HepG2 (cell line): ENCODE results near the gene CDK3. TPM values are rescaled to one million over a fixed set of nuclear protein-coding genes. Genes with fewer than 3 reads are reported as not detected.

Experiments used
- CENPBD1 ChIP-seq: sonication (generic); formaldehyde crosslinking; IDR thresholded peaks from 2 replicates; pipeline ENCODE4 v1.8.0; 2022; ENCODE audit warnings: missing genetic modification reagents, low read depth, mild to moderate bottlenecking, borderline replicate concordance
- ELK4 ChIP-seq: sonication (generic); formaldehyde crosslinking; IDR thresholded peaks from 2 replicates; pipeline ENCODE4 v1.9.0; 2021; ENCODE audit warnings: missing genetic modification reagents, borderline replicate concordance
- FOXO4 ChIP-seq: sonication (generic); formaldehyde crosslinking; conservative IDR thresholded peaks from 2 replicates; pipeline ENCODE4 v1.8.1; 2023; ENCODE audit warnings: missing genetic modification reagents
- GMEB1 ChIP-seq: sonication (generic); formaldehyde crosslinking; IDR thresholded peaks from 2 replicates; pipeline ENCODE4 v1.5.1; 2020; ENCODE audit warnings: missing genetic modification reagents, mild to moderate bottlenecking, borderline replicate concordance
- HHEX ChIP-seq: IDR thresholded peaks from 2 replicates; pipeline ENCODE4 v1.6.1; 2016; ENCODE audit warnings: control low read depth
- HNRNPL ChIP-seq: fragments of 200-400 bp; formaldehyde crosslinking; IDR thresholded peaks from 2 replicates; pipeline ENCODE4 v1.6.1; 2017; ENCODE audit warnings: mild to moderate bottlenecking, low read depth, low read length
- KDM5A ChIP-seq: fragments of 200-600 bp; sonication (generic); IDR thresholded peaks from 2 replicates; pipeline ENCODE4 v1.7.0; 2018; ENCODE audit warnings: antibody characterized with exemption, mild to moderate bottlenecking, low read length, borderline replicate concordance
- MED8 ChIP-seq: sonication (generic); formaldehyde crosslinking; IDR thresholded peaks from 2 replicates; pipeline ENCODE4 v1.8.1; 2023; ENCODE audit warnings: mild to moderate bottlenecking, missing genetic modification reagents; ENCODE audit not compliant: insufficient replicate concordance
- MEF2D ChIP-seq: sonication (generic); formaldehyde crosslinking; IDR thresholded peaks from 2 replicates; pipeline ENCODE4 v1.5.1; 2020; ENCODE audit warnings: mild to moderate bottlenecking, missing genetic modification reagents
- NCOA1 ChIP-seq: sonication (generic); formaldehyde crosslinking; IDR thresholded peaks from 2 replicates; pipeline ENCODE4 v1.9.0; 2021; ENCODE audit warnings: missing genetic modification reagents
- PRPF4 ChIP-seq: fragments of 200-400 bp; formaldehyde crosslinking; IDR thresholded peaks from 2 replicates; pipeline ENCODE4 v1.6.1; 2016; ENCODE audit warnings: low read length, low read depth; ENCODE audit not compliant: poor library complexity, severe bottlenecking
- RAD51 ChIP-seq: fragments of 450-650 bp; IDR thresholded peaks from 2 replicates; pipeline ENCODE4 v1.6.1; 2016; ENCODE audit warnings: borderline replicate concordance
- SALL1 ChIP-seq: sonication (generic); formaldehyde crosslinking; IDR thresholded peaks from 2 replicates; pipeline ENCODE4 v1.8.0; 2022; ENCODE audit warnings: mild to moderate bottlenecking, missing genetic modification reagents
- SKIL ChIP-seq: sonication (generic); formaldehyde crosslinking; IDR thresholded peaks from 2 replicates; pipeline ENCODE4 v1.8.0; 2022; ENCODE audit warnings: missing genetic modification reagents, mild to moderate bottlenecking, moderate library complexity, borderline replicate concordance
- TBX3 ChIP-seq: fragments of 450-650 bp; IDR thresholded peaks from 2 replicates; pipeline ENCODE4 v1.6.1; 2017; ENCODE audit warnings: antibody characterized with exemption, mild to moderate bottlenecking, inconsistent platforms, borderline replicate concordance
- ZBTB38 ChIP-seq: sonication (generic); formaldehyde crosslinking; IDR thresholded peaks from 2 replicates; pipeline ENCODE4 v1.5.1; 2020; ENCODE audit warnings: mild to moderate bottlenecking, missing genetic modification reagents
- ZNF282 ChIP-seq: fragments of 450-650 bp; IDR thresholded peaks from 2 replicates; pipeline ENCODE4 v1.6.1; 2018; ENCODE audit not compliant: partially characterized antibody
- ZNF296 ChIP-seq: sonication (generic); formaldehyde crosslinking; conservative IDR thresholded peaks from 2 replicates; pipeline ENCODE4 v1.5.0; 2020; ENCODE audit warnings: mild to moderate bottlenecking, missing genetic modification reagents
- ZNF414 ChIP-seq: sonication (generic); formaldehyde crosslinking; IDR thresholded peaks from 2 replicates; pipeline ENCODE4 v1.5.0; 2020; ENCODE audit warnings: missing genetic modification reagents
- ZNF572 ChIP-seq: sonication (generic); formaldehyde crosslinking; IDR thresholded peaks from 2 replicates; pipeline ENCODE4 v1.5.1; 2020; ENCODE audit warnings: mild to moderate bottlenecking, missing genetic modification reagents
- ZNF766 ChIP-seq: sonication (generic); formaldehyde crosslinking; IDR thresholded peaks from 2 replicates; pipeline ENCODE4 v1.5.0; 2020; ENCODE audit warnings: missing genetic modification reagents, borderline replicate concordance
- ZZZ3 ChIP-seq: sonication (generic); formaldehyde crosslinking; IDR thresholded peaks from 2 replicates; pipeline ENCODE4 v1.4.0; 2020; ENCODE audit warnings: missing genetic modification reagents, mild to moderate bottlenecking, borderline replicate concordance
- polyA plus RNA-seq, 8 experiments: library from polyadenylated mRNA; depleted of rRNA in 3 of 8; stranded (reverse) in 7 of 8; unstranded in 1 of 8; fragments of >200 nt; fragmentation: Illumina TruSeq in 4 of 8; extraction: Trizol in 4 of 8; gene quantifications; 2 replicates each; pipeline versions ENCODE4 v1.2.1 to v1.2.3, GENCODE V29; 2011 to 2016; ENCODE audit warnings: low read depth in 4 of 8, missing spikeins in 1 of 8, mixed read lengths in 1 of 8; ENCODE audit not compliant: insufficient read depth in 1 of 8
- total RNA-seq, 5 experiments: library from RNA; depleted of rRNA; stranded (reverse); fragments of >200 nt; fragmentation: Illumina TruSeq; extraction: Trizol; gene quantifications; 2 replicates each; pipeline ENCODE4 v1.2.3, GENCODE V29; 2016; ENCODE audit warnings: low read depth in 1 of 5

CDK3 gene
- total and polyA plus RNA-seq, 2 of the 13 experiments (the other 11 are each of a cell fraction or from before 2014, with no cell fraction given), result 5.8 to 11.4 TPM

- TF ChIP-seq GMEB1 (CRISPR knock-in tag), result no peak
- no peak for TF ChIP-seq ZZZ3
- no peak for TF ChIP-seq SKIL (CRISPR knock-in tag)
- no peak for TF ChIP-seq HHEX
- no peak for TF ChIP-seq ELK4 (CRISPR knock-in tag)
- no peak for TF ChIP-seq ZNF766 (CRISPR knock-in tag)
- TF ChIP-seq ZNF282, result no peak
- TF ChIP-seq MED8 (CRISPR knock-in tag), result no peak
- no peak for TF ChIP-seq MEF2D (CRISPR knock-in tag)
- TF ChIP-seq SALL1 (CRISPR knock-in tag), result 0 out of 2 replicates have a peak, but pooled peaks have one; percentile 12
- no peak for TF ChIP-seq KDM5A
- TF ChIP-seq HNRNPL, result 0 out of 2 replicates have a peak, but pooled peaks have one; percentile 27
- peak; percentile 14; the same call in 1 of the 2 replicates for TF ChIP-seq TBX3
- no peak for TF ChIP-seq RAD51
- 0 out of 2 replicates have a peak, but pooled peaks have one; percentile 51 for TF ChIP-seq FOXO4
- TF ChIP-seq ZBTB38 (CRISPR knock-in tag), result peak; percentile 58; the same call in 1 of the 2 replicates
- 0 out of 2 replicates have a peak, but pooled peaks have one; percentile 44 for TF ChIP-seq ZNF414 (CRISPR knock-in tag)
- TF ChIP-seq ZNF572 (CRISPR knock-in tag), result peak; percentile 83; the same call in 1 of the 2 replicates
- no peak for TF ChIP-seq ZNF296
- TF ChIP-seq CENPBD1 (CRISPR knock-in tag), result no peak
- TF ChIP-seq PRPF4, result peak; percentile 25
- TF ChIP-seq NCOA1 (CRISPR knock-in tag), result no peak
Observed at GRCh38 chr17:75959839-75960511, 40.7 kb upstream of the CDK3 start (continued).
